Activated naive CD8-positive, alpha-beta T cell (primary cell): Measurements from ENCODE around the gene NUBPL.
"Not testable (repeated sequence)": the region's sequence is repeated elsewhere in the genome, so short reads cannot be mapped to it uniquely, and the experiment has no call there.

Experiments used
- H3K27ac Mint-ChIP-seq: one replicate; pipeline ENCODE4 v1.8.0; 2021; ENCODE audit warnings: mixed read lengths
- H3K27me3 Mint-ChIP-seq: one replicate; pipeline ENCODE4 v1.8.0; 2021; ENCODE audit warnings: mixed read lengths
- H3K36me3 Mint-ChIP-seq: one replicate; pipeline ENCODE4 v1.8.0; 2021; ENCODE audit warnings: mixed read lengths
- H3K4me1 Mint-ChIP-seq: one replicate; pipeline ENCODE4 v1.8.0; 2021; ENCODE audit warnings: low read depth, mixed read lengths
- H3K4me3 Mint-ChIP-seq: one replicate; pipeline ENCODE4 v1.8.0; 2021; ENCODE audit warnings: mild to moderate bottlenecking, mixed read lengths
- H3K9me3 Mint-ChIP-seq: one replicate; pipeline ENCODE4 v1.8.0; 2021; ENCODE audit warnings: low read depth, mixed read lengths

Gene NUBPL

DNA sequence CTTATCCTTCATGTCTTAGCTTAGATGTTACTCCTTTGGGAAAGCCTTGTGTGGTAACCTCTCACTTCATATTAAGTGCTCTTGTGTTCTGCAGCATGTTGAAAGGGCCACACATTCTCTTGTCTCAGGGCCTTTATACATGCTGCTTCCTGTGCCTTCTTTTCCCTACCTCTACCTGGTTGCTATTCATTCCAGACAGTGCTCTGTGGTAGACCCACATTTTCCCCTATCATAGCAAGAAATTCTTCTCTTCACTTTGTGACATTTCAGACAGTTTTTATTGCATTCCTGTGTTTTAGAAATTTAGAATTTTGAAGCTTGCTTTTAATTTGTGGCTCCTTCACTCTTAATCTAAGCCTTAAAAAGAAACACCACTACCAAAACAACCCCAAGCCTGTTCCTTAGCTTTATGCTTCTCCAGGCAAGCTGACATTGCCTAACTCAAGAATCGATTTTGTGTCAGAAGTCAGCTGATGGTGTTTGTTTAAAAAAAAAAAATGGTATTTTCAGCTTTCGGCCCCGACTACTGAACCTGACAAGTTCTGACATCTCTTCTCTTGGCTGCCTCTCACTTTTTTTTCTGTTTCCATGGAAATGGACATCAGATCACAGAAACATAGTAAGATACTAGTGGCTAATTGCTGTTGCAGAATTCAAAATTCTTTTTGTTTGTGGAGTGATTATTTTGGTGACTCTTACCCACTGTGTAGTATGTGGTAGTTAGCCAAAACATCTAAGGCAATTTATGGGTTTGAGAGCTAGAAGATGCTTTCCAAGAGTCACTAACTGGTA is 156.3 kb downstream of the NUBPL start:
- Mint-ChIP-seq H3K4me1 (no peaks in the 10 kb centered on the region), H3K27me3 (no peaks in the 10 kb centered on the region), H3K27ac (no peak overlapping the region), H3K36me3 (peaks cover 24% of the 10 kb centered on the region), H3K9me3 (no peaks in the 10 kb centered on the region), H3K4me3 (no peak overlapping the region)

DNA sequence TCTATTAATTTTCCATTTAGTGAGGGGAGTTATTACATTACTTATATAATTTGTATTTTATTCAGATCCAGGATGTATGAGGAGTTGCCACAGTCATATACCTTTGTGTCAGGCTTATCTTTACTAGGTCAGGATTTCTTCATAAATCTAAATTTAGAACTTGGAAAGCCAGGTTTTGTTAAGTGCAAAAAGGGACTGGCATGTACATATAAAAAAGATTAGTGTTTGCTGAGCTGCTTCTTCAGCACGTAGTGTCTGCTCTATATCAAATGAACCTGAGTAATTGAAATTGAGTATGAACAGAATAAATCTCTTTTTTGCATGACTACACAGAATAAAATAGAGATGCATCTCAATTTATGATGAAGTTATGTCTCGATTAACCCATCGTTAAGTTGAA is 157.4 kb downstream of the NUBPL start:
- peaks cover 21% of the 10 kb centered on the region for H3K36me3 Mint-ChIP-seq
- H3K9me3 Mint-ChIP-seq: peaks cover 3% of the 10 kb centered on the region
- no peaks in the 10 kb centered on the region for H3K4me1 Mint-ChIP-seq
- no peak overlapping the region for H3K4me3 Mint-ChIP-seq
- no peak overlapping the region for H3K27ac Mint-ChIP-seq
- no peaks in the 10 kb centered on the region for H3K27me3 Mint-ChIP-seq

GRCh38 chr14:31718985-31719384 is 157.8 kb downstream of the NUBPL start:
- Mint-ChIP-seq H3K4me3 (no peak overlapping the region), H3K36me3 (peaks cover 22% of the 10 kb centered on the region), H3K27ac (no peak overlapping the region), H3K9me3 (peaks cover 3% of the 10 kb centered on the region), H3K27me3 (no peaks in the 10 kb centered on the region), H3K4me1 (no peaks in the 10 kb centered on the region)

GRCh38 chr14:31726337-31726736 is 165.1 kb downstream of the NUBPL start:
- Mint-ChIP-seq H3K4me3 (no peak overlapping the region), H3K27me3 (no peaks in the 10 kb centered on the region), H3K9me3 (peaks cover 18% of the 10 kb centered on the region), H3K36me3 (peaks cover 24% of the 10 kb centered on the region), H3K4me1 (no peaks in the 10 kb centered on the region), H3K27ac (no peak overlapping the region)

DNA sequence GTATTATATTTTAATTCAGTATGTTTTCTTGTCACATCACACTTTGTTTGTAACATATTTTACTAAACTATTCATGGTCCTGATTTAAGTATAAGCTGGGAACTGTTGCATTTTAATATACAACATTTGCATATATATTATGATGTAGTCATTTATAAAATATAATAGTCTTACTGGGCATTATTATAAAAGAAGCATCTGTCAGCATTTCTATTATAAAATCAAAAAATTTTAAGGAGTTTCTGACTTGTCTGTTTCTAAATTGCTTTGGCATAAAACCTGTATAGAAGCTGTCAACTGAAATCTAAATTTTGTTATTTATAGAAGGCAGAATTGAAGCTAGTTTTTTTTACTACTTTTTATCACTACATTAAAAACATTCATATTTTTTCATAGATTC is 166.6 kb downstream of the NUBPL start:
- peaks cover 24% of the 10 kb centered on the region for H3K36me3 Mint-ChIP-seq
- no peaks in the 10 kb centered on the region for H3K27me3 Mint-ChIP-seq
- peaks cover 18% of the 10 kb centered on the region for H3K9me3 Mint-ChIP-seq
- H3K27ac Mint-ChIP-seq: no peak overlapping the region
- H3K4me1 Mint-ChIP-seq: no peaks in the 10 kb centered on the region
- no peak overlapping the region for H3K4me3 Mint-ChIP-seq

DNA sequence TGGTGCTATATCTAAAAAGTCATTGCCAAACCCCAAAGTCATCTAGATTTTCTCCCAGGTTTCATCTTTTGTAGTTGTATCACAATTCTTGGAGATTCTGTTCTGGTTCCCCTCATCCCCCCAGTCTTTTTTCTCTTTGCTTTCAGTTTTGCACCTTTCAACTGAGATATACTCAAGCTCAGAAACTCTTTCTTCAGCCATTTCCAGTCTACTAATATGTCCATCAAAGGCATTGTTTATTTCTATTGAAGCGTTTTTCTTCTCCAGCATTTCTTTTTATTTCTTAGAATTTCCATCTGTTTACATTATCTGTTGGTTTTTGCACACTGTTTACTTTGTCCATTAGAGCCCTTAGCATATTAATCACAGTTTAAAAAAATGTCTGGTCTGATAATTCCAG is 179.5 kb downstream of the NUBPL start:
- Mint-ChIP-seq H3K36me3 (peaks cover 38% of the 10 kb centered on the region), H3K9me3 (peaks cover 17% of the 10 kb centered on the region), H3K27me3 (no peaks in the 10 kb centered on the region), H3K4me1 (no peaks in the 10 kb centered on the region), H3K4me3 (no peak overlapping the region), H3K27ac (no peak overlapping the region)

GRCh38 chr14:31745741-31746140 is 184.5 kb downstream of the NUBPL start:
- Mint-ChIP-seq H3K27me3 (no peaks in the 10 kb centered on the region), H3K4me1 (no peaks in the 10 kb centered on the region), H3K27ac (no peak overlapping the region), H3K36me3 (peaks cover 54% of the 10 kb centered on the region), H3K4me3 (no peak overlapping the region), H3K9me3 (peaks cover 40% of the 10 kb centered on the region)

DNA sequence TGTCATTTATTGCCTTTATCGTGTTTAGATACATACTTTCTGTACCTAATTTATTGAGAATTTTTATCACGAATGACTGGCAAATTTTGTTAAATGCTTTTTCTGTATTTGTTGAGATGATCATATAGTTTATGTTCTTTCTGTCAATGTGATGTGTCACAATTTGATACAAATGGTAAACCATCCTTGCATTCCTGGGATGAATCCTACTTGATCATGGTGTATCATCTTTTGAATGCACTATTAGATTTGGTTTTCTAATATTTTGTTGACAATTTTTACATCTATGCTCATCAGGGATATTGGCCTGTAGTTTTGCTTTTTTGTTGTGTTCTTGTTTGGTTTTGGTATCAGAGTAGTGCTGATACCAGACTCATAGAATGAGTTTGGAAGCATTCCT is 185.1 kb downstream of the NUBPL start:
- H3K4me3 Mint-ChIP-seq: no peak overlapping the region
- no peaks in the 10 kb centered on the region for H3K27me3 Mint-ChIP-seq
- H3K36me3 Mint-ChIP-seq: peaks cover 56% of the 10 kb centered on the region
- no peaks in the 10 kb centered on the region for H3K4me1 Mint-ChIP-seq
- no peak overlapping the region for H3K27ac Mint-ChIP-seq
- H3K9me3 Mint-ChIP-seq: peaks cover 38% of the 10 kb centered on the region

DNA sequence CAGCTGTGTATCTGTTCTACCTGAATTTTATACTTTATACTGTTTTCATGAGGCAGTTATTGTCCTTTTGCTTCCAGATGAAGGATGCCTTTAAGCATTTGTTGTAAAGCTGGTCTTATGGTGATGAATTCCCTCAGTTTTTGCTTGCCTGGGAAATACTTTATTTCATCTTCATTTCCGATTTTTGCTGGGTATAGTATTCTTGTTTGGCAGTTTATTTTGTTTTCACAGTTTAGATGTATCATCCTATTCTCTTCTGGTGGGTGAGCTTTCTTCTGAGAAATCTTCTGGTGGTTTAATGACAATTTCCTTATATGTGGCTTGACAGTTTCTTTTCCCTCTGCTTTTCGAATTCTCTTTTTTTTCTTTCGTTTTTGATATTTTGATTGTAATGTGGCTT is 188.1 kb downstream of the NUBPL start:
- Mint-ChIP-seq H3K4me1 (no peaks in the 10 kb centered on the region), H3K4me3 (no peak overlapping the region), H3K27ac (no peak overlapping the region), H3K9me3 (peaks cover 48% of the 10 kb centered on the region), H3K27me3 (no peaks in the 10 kb centered on the region), H3K36me3 (peaks cover 58% of the 10 kb centered on the region)

GRCh38 chr14:31751047-31751446 is 189.8 kb downstream of the NUBPL start:
- H3K27me3 Mint-ChIP-seq, H3K4me3 Mint-ChIP-seq, H3K27ac Mint-ChIP-seq, H3K4me1 Mint-ChIP-seq: not testable (repeated sequence)
- Mint-ChIP-seq H3K9me3 (peaks cover 48% of the 10 kb centered on the region), H3K36me3 (peaks cover 55% of the 10 kb centered on the region)

- Mint-ChIP-seq H3K9me3 (peaks cover 43% of the 10 kb centered on the region), H3K27ac (no peak overlapping the region), H3K4me1 (no peaks in the 10 kb centered on the region), H3K4me3 (no peak overlapping the region), H3K36me3 (peaks cover 45% of the 10 kb centered on the region), H3K27me3 (no peaks in the 10 kb centered on the region)
Measured at GRCh38 chr14:31752867-31753661, 191.9 kb downstream of the NUBPL start.

- H3K4me1 Mint-ChIP-seq: no peaks in the 10 kb centered on the region
- H3K27me3 Mint-ChIP-seq: no peaks in the 10 kb centered on the region
Measured at GRCh38 chr14:31758941-31759340, 197.7 kb downstream of the NUBPL start.

GRCh38 chr14:31760277-31760676 is 199.1 kb downstream of the NUBPL start:
- peaks cover 7% of the 10 kb centered on the region for H3K9me3 Mint-ChIP-seq
- H3K27me3 Mint-ChIP-seq: no peaks in the 10 kb centered on the region
- H3K4me3 Mint-ChIP-seq: no peak overlapping the region
- H3K36me3 Mint-ChIP-seq: peaks cover 6% of the 10 kb centered on the region
- no peaks in the 10 kb centered on the region for H3K4me1 Mint-ChIP-seq
- H3K27ac Mint-ChIP-seq: no peak overlapping the region

More at GRCh38 chr14:31758941-31759340, 197.7 kb downstream of the NUBPL start:
- peaks cover 12% of the 10 kb centered on the region for H3K36me3 Mint-ChIP-seq
- peaks cover 12% of the 10 kb centered on the region for H3K9me3 Mint-ChIP-seq
- no peak overlapping the region for H3K4me3 Mint-ChIP-seq
- no peak overlapping the region for H3K27ac Mint-ChIP-seq

DNA sequence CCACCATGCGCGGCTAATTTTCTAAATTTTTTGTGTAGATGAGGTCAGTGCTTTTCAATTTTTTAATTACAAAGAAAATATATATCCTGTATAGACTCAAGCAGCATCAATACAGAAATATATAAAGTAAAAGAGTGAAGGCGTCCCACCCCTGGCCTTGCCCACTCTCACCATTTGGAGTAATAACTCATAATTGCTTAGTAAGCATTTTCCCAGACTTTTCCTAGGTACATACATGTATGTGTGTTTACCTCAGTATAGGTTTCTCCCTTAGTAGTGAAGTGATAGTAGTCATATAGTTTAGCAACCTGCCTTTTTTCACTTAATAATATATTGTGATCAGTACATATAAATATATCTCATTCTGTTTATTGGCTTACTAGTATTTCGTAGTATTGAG is 200.1 kb downstream of the NUBPL start:
- Mint-ChIP-seq H3K27me3 (no peaks in the 10 kb centered on the region), H3K36me3 (peaks cover 8% of the 10 kb centered on the region), H3K9me3 (peaks cover 7% of the 10 kb centered on the region), H3K4me1 (no peaks in the 10 kb centered on the region), H3K27ac (no peak overlapping the region), H3K4me3 (no peak overlapping the region)

- Mint-ChIP-seq H3K9me3 (peaks cover 3% of the 10 kb centered on the region), H3K4me3 (no peak overlapping the region), H3K27ac (no peak overlapping the region), H3K36me3 (peaks cover 7% of the 10 kb centered on the region), H3K4me1 (no peaks in the 10 kb centered on the region), H3K27me3 (no peaks in the 10 kb centered on the region)
Measured at GRCh38 chr14:31763041-31763440, 201.8 kb downstream of the NUBPL start.
